GM21447 (cell line): ENCODE data around the gene LARP6.

Source experiments
- ATAC-seq: cut with Tn5 transposase; IDR thresholded peaks from one replicate; pipeline ENCODE4 v1.9.1; 2021; ENCODE audit not compliant: unreplicated experiment

Gene LARP6

DNA sequence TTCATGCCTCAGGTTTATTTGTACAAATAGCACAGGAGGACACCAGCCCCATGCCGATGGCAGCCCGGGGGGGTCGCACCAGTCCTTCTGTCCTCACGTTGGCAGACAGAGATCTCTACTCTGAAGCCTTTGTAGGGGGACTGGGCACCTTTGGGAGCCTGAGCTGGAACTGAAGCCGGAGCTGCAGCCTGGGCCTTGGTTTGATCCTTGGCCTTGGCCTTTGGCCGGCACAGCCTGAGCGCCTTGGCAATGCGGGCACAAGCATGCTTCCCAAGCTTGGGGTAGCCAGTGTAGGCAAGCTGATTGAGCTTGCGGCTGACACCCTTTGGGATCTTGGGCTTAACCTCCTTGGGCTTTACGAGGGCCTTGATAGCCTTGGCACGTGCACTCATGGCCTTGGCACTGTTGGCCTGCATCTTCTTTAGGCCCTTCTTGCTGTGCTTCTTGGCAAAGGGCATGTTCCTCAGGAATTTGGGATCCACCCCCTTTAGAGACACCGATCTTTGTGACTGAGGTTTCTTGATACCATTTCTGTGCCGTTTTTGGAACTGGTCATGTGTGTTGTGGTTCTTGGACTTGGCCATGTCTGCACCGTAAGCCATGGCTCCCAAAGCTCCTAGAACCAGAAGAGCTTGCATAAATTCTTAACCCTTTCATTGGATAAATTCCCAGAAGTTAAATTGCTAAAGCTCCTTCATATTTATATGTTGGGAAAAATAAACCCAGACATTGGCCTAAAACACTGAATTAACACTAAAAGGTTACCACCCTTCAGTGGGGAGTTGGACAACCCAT lies 57.2 kb downstream of the LARP6 start:
- no peak for ATAC-seq

DNA sequence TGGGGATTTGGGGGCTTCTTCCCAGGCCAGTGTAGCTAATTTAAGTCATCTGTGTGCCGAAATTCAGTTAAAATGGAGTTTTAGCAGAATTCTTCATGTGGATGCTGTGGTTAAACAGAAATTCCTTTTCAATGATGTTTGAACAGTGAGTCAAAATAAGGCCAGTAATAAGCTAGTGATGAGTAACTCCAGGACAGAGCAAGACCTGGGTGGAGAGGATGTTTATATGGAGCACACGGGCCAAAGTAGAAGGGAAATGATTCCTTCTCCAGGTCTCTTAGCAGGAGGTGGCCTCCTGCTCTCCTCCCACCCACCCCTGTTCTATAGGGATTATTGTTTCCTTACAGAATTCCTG lies 58.7 kb downstream of the LARP6 start:
- ATAC-seq = no peak

DNA sequence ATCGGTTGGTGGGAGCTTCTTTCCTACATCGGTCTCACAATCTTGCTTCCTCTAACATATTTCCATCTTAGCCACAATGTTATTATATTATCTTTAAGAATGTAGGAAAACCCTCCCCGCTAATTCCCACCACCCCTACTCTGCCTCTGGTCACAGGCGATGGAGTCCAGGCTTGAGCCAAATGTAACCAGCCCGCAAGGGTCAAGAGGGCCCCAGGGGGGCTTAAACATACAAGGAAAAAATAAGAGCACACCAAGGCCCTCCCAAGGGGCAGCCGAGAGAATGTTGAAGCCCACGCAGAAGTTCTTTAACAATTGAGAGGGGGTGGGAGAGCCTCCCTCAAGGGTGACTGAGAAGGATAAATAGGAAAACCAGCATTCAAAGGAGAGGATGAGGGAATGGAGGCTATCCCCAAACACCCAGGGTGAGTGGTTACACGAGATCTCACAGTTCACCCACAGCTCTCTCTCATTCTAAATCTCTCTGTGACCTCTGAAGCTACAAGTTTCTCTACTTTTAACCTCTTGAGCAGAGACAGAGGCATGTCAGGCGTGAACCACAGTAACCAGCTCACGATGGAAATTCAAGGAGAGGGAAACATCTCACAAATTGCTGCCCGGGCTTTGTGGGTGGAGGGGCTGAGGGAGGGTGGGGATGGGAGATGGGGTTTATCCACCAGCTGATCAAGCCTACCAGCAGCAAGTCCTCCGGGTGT lies 59.2 kb downstream of the LARP6 start:
- ATAC-seq = no peak

DNA sequence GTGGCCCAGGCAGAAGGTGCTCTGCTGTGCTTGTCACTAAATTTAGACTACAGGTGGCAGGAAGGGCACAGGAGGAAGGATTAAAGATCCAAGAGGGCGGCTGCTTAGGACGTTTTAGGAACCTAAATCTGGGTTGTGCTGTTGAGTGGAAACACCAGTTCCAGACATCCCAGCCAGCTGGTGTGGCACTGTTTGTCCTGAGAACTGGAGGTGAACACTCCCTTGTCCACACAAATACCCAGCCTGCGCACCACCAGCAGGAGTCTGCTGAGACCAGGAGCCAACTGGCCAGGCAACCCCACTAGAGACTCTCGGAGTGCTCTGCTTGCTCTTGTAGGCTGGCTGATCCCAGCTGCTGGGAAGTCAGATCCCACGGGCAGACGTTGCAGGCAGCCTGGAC lies 60.3 kb downstream of the LARP6 start:
- ATAC-seq = no peak

DNA sequence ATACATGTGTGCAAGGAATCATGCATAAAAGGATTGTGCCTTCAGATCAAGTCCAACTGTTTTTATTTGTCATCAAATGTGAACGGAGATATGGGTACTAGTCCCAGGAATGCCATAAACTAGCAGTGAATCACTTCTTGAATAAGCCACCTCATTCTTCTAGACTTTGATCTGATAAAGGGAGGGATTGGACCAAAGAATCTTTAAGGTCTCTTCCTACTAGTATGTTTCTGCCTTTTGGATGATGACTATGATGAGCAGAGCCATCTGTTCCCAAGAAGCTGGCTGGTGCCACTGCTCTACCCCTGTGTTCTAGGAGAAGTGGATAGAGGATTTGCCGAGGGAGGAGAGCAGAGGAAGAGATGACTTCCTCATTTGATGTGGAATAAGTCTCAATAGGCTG lies 61.8 kb downstream of the LARP6 start:
- no peak for ATAC-seq

DNA sequence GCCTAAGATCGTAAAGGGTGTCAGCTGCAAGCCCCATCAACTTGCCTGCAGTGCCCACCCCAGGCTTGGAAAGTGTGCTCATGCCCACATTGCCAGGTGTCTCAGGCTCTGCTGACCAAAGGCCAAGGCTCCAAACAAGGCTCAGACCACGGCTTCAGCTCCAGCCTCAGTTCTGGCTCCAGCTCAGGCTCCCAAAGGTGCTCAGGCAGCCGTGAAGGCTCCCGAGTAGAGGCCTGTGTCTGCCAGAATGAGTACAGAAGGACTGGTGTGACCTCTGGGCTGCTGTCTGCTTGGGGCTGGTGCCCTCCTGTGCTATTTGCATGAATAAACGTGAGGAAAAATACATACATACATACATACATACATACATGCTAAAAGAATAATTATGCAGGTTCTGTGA lies 62.7 kb downstream of the LARP6 start:
- no peak for ATAC-seq

DNA sequence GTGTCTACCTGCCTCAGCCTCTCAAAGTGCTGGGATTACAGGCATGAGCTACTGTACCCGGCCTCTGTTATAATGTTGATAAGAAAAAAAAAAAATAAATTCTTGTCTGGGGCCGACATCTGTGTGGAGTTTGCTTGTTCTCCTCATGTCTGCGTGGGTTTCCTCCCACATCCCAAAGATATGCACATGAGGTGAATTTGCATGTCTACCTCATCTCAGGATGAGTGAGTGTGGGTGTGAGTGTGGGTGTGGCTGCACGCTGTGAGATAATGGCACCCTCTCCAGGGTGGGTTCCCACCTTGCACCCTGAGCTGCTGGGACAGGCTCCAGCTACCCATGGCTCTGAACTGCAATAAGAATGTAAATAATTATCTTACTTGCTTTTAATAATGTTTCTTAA lies 64.7 kb downstream of the LARP6 start:
- ATAC-seq = no peak

DNA sequence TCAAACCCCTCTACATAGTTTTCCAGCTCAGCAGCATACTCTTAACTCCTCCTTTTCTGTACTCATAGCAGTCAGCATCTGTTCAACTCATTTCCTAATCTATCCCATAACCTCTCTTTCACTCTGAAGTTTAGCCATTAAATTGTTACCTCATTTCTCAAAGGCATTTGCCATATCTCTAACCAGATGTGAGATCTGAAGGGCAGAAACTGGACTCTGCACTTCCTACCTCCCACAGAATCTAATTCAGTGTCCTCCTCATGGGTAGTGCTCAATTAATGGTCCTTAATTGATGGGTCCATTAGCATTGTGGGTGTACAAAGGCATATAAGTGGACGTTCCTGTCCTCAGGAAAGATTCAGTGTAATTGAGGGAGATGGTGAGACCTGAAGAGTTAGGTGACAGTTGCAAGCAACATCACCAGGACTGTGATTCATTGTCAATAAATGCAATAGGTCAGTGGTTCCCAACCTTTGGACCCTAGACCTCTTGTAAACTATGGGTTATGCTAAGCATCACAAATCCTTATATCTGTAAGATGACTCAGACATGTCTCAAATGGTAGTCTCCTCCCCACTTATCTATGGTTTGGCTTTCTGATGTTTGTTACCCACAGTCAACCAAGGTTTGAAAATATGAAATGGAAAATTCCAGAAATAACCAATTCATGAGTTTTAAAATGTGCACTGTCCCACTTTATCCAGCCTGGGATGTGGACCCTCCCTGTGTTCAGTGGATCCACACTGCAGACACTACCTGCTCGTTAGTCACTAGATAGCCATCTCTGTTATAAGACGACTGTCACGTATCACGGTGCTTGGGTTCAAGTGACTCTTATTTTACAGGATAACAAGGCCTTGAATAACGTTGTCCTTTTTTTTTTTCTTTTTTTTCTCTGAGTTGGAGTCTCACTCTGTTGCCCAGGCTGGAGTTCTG lies 65.6 kb downstream of the LARP6 start:
- no peak for ATAC-seq

DNA sequence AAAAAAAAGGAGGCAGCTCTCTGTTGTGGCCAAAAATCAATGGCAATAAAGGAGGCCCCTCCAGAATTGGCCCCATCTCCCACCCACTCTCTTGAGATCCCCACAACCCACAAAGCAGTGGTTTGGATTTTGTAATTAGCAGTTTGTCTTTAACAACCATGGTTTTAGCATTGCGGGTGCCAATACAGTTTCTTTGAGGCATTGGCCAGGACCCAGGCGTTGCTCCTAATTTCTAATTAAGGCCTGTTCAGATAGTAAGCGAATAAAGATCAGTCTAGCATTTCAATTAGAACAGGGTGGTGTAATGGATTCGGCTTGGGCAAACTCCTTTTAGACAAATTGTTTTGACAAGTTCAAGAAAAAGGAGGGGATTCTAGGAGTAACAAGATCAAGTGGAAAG lies 67.0 kb downstream of the LARP6 start:
- no peak for ATAC-seq

DNA sequence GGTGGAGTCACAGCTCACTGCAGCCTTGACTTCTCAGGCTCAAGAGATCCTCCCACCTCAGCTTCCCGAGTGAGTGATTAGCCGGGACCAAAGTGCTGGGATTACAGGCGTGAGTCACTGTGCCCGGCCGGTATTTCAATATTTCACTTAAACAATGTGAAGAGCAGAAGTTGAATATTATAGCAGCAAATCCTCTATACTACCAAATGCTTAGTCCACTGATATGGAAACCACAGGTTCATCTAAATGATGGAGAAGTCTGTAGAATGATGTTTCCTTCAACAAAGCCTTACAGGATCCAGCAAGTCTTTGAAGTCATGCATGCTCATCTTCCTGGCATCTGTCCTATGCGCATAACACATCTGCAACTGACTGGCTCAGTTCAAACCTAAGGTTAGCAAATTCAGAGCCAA lies 70.3 kb downstream of the LARP6 start:
- no peak for ATAC-seq

DNA sequence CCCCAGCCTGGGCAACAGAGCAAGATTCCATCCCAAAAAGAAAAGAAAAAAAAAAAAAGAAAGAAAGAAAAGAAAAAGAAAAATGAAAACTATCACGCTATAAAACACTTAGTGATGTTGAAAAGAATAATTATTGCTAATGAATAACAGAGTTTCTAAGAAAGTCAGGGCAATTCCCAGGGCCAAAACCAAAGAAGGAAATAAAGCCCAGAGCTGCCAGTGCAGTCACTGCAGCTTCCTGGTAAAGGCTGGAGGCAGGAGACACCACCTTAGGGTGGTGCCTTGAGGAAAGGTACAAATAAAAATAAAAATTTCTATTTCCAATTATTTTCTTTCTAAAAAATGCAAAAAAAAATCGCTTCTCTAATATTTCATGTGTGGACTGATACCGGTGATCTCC lies 70.9 kb downstream of the LARP6 start:
- ATAC-seq = no peak

DNA sequence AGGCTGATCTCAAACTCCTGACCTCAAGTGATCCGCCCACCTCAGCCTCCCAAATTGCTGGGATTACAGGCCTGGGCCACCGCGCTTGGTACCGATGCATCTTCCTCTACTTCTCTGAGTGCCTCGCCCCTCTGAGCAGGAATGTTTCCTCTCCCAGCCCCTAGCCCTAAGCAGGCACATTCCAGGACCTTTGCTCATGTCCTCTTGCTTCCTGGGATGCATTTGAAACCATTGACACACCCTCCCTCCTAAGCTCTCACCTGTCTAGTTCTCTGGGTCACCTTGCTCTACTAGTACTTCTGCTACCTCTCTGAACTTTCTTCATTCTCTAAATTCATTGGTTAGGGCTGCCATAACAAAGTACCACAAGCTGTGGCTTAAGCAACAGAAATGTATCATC lies 72.7 kb downstream of the LARP6 start:
- no peak for ATAC-seq
